ENCODE data around the gene PPP1R14C.
"Not testable (repeated sequence)": the region's sequence is repeated elsewhere in the genome, so short reads cannot be mapped to it uniquely, and the experiment has no call there.

Gene PPP1R14C

GRCh38 chr6:150224820-150225219 is 82.0 kb downstream of the PPP1R14C start:
- DNase-seq, result no peak

- DNase-seq, result no peak
Measured at GRCh38 chr6:150227281-150227680, 84.4 kb downstream of the PPP1R14C start.

GRCh38 chr6:150228072-150228733 is 85.4 kb downstream of the PPP1R14C start:
- DNase-seq, result no peak

- DNase-seq, result no peak
Measured at GRCh38 chr6:150229436-150230163, 86.8 kb downstream of the PPP1R14C start.

- DNase-seq, result no peak
Measured at GRCh38 chr6:150230164-150230561, 87.3 kb downstream of the PPP1R14C start.

DNA sequence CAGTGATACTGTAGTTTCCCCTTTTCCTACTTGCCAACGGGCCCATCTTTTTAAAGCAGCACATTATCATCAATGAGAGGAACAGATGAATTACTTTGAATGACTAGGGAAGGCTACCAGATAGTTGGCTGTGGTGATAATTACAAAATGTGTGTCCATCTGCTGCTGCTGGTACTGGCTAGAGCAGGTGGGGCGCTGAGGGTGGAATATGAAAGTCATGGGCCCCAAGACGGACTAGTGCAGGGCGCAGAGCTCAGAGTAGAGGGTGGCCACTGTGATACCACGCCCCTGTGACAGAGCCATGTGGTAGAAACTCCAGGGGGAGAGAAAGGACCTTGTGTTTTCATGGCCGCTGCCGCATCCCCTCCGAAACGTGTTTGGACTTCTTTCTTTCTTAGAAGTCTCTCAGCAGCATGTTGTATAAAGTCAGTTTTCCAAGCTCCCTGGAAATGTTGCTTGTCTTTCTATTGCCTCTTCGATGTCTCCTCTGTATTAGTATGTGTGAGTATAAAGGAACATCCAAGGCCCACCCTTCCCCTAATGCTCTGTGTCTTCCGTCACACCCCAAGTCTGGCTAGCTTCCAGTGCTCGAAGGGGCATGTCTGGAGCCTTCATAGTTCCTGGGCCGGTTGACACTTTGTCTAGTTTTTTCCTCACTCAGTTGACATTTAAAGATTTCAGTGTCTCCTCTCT is 88.1 kb downstream of the PPP1R14C start:
- no peak for DNase-seq

GRCh38 chr6:150231525-150231850 is 88.6 kb downstream of the PPP1R14C start:
- DNase-seq, result no peak

DNA sequence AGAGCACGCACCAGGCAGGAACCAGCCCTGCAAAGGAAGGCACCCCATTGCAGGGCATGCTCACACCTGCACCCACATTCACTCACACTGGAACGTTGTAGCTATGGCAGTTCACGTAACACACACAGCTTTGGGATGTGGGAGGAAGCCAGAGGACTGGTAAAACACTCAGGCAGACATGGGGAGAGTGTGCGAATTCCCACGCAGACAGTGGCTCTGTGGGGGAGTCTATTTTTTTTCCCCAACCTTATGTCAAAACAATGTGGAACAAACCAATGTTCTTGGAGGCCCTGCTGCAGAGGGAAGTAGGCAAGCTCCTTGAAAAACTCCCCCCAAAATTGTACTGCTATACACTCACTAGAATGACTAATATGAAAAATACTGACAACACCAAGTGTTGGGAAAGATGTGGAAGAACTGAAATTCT is 91.0 kb downstream of the PPP1R14C start:
- no peak for DNase-seq

DNA sequence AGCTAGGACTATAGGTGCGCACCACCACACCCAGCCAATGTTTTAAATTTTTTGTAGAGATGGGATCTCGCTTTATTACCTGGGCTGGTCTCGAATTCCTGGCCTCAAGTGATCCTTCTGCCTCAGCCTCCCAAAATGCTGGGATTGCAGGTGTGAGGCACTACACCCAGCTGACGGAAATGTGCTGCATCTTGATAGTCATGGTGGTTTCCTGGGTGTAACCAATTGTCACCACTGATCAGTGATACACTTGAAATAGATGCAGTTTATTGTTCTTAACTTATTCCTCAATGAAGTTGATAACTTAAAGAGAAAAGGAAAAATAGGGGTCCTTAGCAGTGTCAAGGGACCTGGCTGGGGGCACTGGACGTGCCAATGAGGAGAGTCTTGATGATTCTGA is 92.4 kb downstream of the PPP1R14C start:
- no peak for DNase-seq

- DNase-seq, result no peak
Measured at GRCh38 chr6:150236114-150236513, 93.3 kb downstream of the PPP1R14C start.

GRCh38 chr6:150236544-150236943 is 93.7 kb downstream of the PPP1R14C start:
- no peak for DNase-seq

DNA sequence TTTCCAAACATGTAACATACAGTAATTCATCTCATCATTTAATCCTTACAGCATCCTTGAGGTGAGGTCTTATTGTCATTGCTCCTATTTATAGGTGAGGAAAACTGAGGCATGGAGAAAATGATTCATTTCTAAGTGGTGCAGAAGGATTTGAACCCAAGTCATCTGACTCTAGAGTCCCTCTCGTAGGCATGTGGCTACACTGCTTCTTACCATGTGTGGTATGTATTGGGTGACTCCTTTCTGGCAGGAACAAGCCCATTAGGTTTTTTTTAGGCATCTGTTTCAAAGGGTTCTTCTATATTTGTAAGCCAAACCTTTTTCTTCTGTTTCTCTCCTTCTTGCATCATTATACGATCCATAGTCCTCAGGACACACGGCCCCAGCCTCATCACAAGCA is 94.8 kb downstream of the PPP1R14C start:
- no peak for DNase-seq

DNA sequence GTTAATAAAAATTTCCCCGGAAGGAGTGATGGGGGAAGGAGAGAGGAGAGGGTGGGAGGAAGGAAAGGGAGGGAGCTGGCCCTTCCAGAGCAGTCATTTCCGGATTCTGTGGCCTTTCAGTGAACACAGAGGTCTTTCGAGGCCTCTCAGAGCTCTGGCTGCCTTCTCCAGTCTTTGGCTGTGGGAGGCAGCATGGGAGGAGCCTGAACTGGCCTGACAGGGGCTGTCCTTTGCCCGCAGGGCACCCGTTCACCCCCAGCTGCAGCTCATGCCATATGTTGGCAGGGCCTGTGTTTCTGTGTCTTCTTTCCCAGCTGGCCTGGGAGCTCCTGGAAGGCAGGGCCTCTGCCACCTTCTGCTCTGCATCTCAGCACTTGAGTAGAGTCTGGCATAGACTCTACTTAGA is 95.5 kb downstream of the PPP1R14C start:
- DNase-seq, result no peak

- DNase-seq, result no peak
Measured at GRCh38 chr6:150238846-150239407, 96.1 kb downstream of the PPP1R14C start.

DNA sequence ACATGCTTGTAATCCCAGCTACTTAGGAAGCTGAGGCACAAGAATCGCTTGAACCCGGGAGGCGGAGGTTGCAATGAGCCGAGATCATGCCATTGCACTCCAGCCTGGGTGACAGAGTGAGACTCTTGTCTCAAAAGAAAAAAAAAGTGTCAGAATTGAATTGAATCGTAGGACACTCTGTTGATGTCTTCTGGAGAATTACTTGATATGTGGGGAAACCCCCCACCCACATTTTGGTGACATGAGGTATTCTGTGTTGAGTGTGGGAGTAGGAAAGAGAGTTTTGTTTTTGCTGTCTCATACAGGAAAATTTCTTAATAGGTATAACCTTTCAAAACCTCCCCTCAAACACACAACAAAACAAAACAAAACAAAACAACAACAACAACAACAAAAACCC is 98.9 kb downstream of the PPP1R14C start:
- DNase-seq, result not testable (repeated sequence)

GRCh38 chr6:150243620-150244314 is 100.9 kb downstream of the PPP1R14C start:
- DNase-seq, result no peak

DNA sequence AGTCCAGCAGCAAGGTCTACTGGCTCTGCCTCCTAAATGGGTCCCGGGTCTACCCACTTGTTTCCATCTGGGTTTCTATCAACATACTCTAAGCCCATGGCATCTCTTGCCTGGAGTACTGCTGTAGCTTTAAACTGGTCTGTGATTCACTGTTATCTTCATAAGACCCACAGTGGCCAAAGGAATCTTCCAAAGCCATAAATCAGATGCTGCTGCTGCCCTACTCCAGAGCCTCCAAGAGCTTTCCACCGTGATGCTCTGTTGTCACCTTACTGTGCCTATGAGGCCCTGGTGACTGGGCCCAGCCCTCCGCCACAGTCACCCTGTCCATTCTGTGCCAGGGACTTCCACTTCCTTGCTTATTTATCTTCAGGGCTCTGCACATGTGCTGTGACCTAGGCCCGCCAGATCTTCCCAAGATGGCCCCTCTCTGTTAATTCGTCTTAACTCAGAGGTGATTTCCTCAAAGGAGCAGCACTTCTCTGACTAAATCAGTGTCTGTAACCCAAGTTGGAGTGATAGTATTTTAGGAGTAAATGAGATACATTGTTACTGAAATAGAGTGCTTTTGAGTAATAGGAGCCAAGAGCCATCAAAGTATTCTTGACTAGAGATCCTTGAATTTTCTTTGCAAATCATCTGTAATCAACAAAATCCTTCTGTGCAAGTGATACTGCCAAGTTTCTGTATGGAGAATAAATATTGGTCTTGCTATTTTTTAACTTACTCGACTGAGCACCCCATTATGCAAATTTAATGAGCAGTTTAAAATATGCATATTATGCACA is 102.5 kb downstream of the PPP1R14C start:
- no peak for DNase-seq

DNA sequence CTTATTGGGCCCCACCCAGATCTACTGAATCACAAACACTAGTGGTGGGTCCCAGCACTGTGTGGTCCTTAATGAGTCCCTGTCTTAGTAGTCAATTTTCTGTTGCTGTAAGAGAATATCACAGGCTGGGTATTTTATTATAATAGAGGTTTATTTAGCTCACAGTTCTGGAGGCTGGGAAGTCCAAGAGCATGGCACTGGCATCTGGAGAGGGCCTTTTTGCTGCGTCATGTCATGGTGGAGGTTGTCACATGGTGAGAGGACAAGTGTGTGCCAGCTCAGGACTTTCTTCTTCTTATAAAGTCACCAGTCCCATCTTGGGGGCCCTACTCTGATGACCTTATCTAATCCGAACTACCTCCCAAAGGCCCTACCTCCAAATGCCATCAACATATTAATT is 105.0 kb downstream of the PPP1R14C start:
- no peak for DNase-seq

DNA sequence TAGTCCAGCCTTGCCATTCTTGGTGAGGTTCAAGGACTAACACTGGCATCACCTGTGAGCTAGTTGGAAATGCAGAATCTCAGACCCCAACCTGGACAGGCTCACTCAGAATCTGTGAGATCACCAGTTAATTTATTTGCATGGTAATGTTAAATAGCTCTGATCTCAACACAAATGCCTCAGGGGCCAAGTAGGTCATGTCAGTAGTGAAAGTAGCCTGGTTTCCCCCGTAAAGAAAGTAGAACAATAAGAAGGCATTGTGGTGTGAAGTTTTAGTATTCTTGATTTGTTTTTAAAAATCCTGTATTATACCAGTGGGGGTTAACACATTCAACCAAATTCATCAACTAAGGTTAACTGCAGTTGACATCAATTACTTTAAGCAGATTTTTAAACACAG is 105.5 kb downstream of the PPP1R14C start:
- DNase-seq, result no peak

DNA sequence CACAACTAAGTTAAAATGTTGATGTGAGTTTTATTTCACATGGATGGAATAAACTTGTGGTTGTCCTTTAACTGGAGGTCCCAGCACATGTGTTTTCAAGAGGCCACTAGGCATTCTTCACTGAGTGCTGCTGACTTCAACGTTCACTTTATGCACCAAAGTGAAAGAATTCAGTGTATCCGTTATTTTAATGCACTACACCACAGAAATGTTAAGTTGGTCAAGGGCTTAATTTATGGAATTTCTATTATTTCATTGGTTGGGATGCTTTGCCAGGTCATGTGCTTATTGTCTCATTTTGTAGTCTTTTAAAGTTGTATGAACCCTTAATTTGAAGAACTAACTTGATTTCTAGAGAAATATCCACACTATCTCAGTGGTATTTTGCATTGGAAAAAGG is 106.4 kb downstream of the PPP1R14C start:
- no peak for DNase-seq

GRCh38 chr6:150250826-150251225 is 108.0 kb downstream of the PPP1R14C start:
- no peak for DNase-seq

GRCh38 chr6:150251566-150252186 is 108.8 kb downstream of the PPP1R14C start:
- DNase-seq, result no peak
